Measurements from ENCODE around the gene BMERB1. TPM values are rescaled to one million over a fixed set of nuclear protein-coding genes. Genes with fewer than 3 reads are reported as not detected.
"Not testable (repeated sequence)": the region's sequence is repeated elsewhere in the genome, so short reads cannot be mapped to it uniquely, and the experiment has no call there.

BMERB1 gene
- total RNA-seq, 1 donor from 2014 or later: 22.6 TPM

DNA sequence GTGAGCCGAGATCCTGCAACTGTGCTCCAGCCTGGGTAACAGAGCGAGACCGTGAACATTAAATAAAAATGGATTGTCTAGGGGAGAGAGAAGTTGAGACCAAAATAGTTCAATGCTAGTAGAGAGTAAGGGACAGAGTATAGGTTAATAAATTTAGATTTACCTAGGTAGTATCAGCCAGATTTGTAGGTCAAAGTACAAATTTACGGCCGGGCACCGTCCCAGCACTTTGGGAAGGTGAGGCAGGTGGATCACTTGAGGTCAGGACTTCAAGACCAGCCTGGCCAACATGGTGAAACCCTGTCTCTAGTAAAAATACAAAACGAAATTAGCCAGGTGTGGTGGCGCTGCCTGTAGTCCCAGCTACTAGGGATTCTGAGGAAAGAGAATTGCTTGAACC, 12.2 kb upstream of the BMERB1 start:
- no peak for TF ChIP-seq CTCF (IDR thresholded peaks at IDR 0.05)
- no peak overlapping the region for H3K4me3 ChIP-seq
- H3K4me1 ChIP-seq: no peaks in the 10 kb centered on the region
- intact Hi-C loops (cut with DNase I): no loop called here
- no peak for DNase-seq
- no peak overlapping the region for H3K27ac ChIP-seq
- no peaks in the 10 kb centered on the region for H3K9me3 ChIP-seq
- no peaks in the 10 kb centered on the region for H3K27me3 ChIP-seq
- no peaks in the 10 kb centered on the region for H3K36me3 ChIP-seq
- ATAC-seq: no peak

- ATAC-seq: no peak
- intact Hi-C loops (cut with DNase I): no loop called here
- Histone ChIP-seq H3K27ac (no peak overlapping the region), H3K4me1 (no peaks in the 10 kb centered on the region), H3K9me3 (no peaks in the 10 kb centered on the region), H3K4me3 (no peak overlapping the region), H3K36me3 (no peaks in the 10 kb centered on the region), H3K27me3 (no peaks in the 10 kb centered on the region)
- no peak for TF ChIP-seq CTCF (IDR thresholded peaks at IDR 0.05)
- no peak for DNase-seq
These were observed 8.5 kb upstream of the BMERB1 start for GRCh38 chr16:15425861-15426260.

DNA sequence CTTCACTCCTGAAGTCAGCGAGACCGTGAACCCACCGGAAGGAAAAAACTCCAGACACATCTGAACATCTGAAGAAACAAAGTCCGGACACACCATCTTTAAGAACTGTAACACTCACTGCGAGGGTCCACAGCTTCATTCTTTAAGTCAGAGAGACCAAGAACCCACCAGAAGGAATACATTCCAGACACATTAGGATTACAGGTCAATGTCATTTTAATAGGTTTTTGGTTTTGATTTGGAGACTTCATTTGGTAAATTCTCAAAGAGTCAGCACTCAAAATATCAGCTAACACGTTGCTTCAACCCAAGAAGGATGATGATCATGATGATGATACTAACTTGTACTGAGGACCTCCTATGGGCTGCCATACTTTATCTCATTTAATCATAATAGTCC, 7.6 kb upstream of the BMERB1 start:
- H3K9me3 ChIP-seq: no peaks in the 10 kb centered on the region
- no peaks in the 10 kb centered on the region for H3K4me1 ChIP-seq
- DNase-seq (no peak), ATAC-seq (no peak)
- H3K27ac ChIP-seq: no peak overlapping the region
- no peaks in the 10 kb centered on the region for H3K36me3 ChIP-seq
- intact Hi-C loops (cut with DNase I): no loop called here
- no peak overlapping the region for H3K4me3 ChIP-seq
- no peaks in the 10 kb centered on the region for H3K27me3 ChIP-seq
- TF ChIP-seq CTCF (IDR thresholded peaks at IDR 0.05): no peak

DNA sequence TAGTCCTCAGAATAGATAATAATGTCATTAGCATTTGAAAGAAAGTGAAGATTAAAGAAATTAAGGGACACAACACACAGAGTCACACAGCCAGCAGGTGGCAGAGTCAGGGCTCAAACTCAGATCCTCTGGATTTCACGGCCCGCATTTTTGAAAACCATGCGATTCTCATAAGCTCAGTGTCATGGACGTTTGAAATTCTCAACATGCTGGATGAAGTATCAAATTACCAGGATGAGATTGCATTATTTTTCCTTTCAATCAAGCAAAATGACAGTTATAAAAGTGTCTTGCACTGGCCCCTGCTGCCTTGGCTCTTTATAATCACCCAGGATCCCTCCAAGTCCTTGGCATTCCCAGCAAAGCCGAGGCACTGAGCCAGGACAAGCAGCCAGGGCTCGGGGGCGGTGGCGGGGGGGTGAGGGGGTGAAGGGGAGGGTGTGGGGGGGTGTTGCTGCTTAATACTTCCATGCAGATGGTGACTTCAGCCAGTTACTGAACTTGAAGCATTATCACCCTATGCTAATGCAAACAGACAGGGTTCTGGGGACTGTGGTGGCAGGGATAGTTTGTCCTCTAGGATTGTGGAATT, 6.6 kb upstream of the BMERB1 start:
- no peaks in the 10 kb centered on the region for H3K4me1 ChIP-seq
- peak; percentile 68 for TF ChIP-seq CTCF (IDR thresholded peaks at IDR 0.05)
- no peak overlapping the region for H3K27ac ChIP-seq
- DNase-seq: peak; percentile 66
- ATAC-seq: peak; percentile 83
- H3K9me3 ChIP-seq: no peaks in the 10 kb centered on the region
- no peaks in the 10 kb centered on the region for H3K27me3 ChIP-seq
- no peaks in the 10 kb centered on the region for H3K36me3 ChIP-seq
- H3K4me3 ChIP-seq: no peak overlapping the region
- intact Hi-C loops (cut with DNase I): no loop called here

DNA sequence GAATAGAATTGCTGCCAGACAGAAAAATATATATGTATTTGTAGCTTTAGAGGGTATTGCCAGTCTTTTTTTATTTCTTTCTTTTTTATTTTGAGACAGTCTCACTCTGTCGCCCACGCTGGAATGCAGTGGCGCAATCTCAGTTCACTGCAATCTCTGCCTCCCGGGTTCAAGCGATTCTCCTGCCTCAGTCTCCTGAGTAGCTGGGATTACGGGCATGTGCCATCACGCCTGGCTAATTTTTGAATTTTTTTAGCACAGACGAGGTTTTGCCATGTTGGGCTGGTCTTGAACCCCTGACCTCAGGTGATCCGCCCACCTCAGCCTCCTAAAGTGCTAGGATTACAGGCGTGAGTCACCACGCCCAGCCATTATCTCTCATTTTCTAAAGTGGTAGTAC, 3.5 kb upstream of the BMERB1 start:
- intact Hi-C loops (cut with DNase I); H3K9me3 ChIP-seq: not testable (repeated sequence)
- H3K27me3 ChIP-seq: peaks cover 11% of the 10 kb centered on the region

DNA sequence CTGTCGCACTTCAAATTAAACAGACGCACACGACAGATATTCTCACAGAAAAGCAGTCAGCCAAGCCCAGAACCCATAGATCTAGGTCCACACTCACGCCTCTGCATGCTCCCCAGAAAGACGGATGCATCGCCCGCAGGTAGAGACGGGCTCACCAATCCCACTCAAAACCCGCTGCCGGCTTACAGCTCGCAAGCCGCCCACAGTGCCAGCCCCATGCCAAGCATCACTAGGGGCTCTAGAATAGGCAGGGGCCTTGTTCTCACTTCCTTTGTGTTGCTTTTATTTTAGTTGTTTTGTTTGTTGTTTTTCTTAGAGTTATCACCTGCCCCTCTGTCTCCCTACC, 336 bp upstream of the BMERB1 start:
- no peak for TF ChIP-seq CTCF (IDR thresholded peaks at IDR 0.05)
- ATAC-seq (no peak), DNase-seq (no peak)
- Histone ChIP-seq H3K27ac (no peak overlapping the region), H3K27me3 (peaks cover 11% of the 10 kb centered on the region), H3K4me1 (peaks cover 10% of the 10 kb centered on the region), H3K4me3 (peak overlapping the region; percentile 72), H3K36me3 (no peaks in the 10 kb centered on the region), H3K9me3 (no peaks in the 10 kb centered on the region)
- intact Hi-C loops (cut with DNase I): no loop called here

More for the DNA sequence above, 3.5 kb upstream of the BMERB1 start:
- not testable (repeated sequence) for DNase-seq, H3K27ac ChIP-seq, H3K4me3 ChIP-seq, H3K36me3 ChIP-seq, ATAC-seq
- peaks cover 10% of the 10 kb centered on the region for H3K4me1 ChIP-seq

All from upper lobe of right lung (tissue), 1 donor.